ENCODE data around the gene FBLN1.

- TF ChIP-seq CTCF (IDR thresholded peaks at IDR 0.05; ENCODE audit: low read depth, low read length) (no peak), EZH2phosphoT487 (IDR thresholded peaks at IDR 0.05; ENCODE audit: low read depth) (no peak)
Measured at GRCh38 chr22:45544588-45545170, 42.0 kb downstream of the FBLN1 start.
